Sigmoid colon (tissue), 7 donors: ENCODE measurements around the gene FAM237A. TPM values are rescaled to one million over a fixed set of nuclear protein-coding genes. Genes with fewer than 3 reads are reported as not detected.

Experiments
- DNase-seq: peaks from one replicate; pipeline ENCODE4 v3.0.0-alpha.2; 2019
- H3K27ac ChIP-seq, 4 donors: fragments of 200-600 bp; sonication (generic); one replicate each; pipeline ENCODE4 v1.5.1; 2016 to 2019; ENCODE audit warnings: mild to moderate bottlenecking in 1 of 4
- H3K27me3 ChIP-seq, 3 donors: fragments of 200-600 bp; sonication (generic); one replicate each; pipeline ENCODE4 v1.5.1; 2019; ENCODE audit warnings: mild to moderate bottlenecking in 1 of 3
- H3K36me3 ChIP-seq, 4 donors: fragments of 200-600 bp; sonication (generic); one replicate each; pipeline ENCODE4 v1.5.1; 2016 to 2019
- H3K4me1 ChIP-seq, 4 donors: fragments of 200-600 bp; sonication (generic); one replicate each; pipeline ENCODE4 v1.5.1; 2017 to 2019
- H3K4me3 ChIP-seq, 4 donors: fragments of 200-600 bp; sonication (generic); one replicate each; pipeline ENCODE4 v1.5.1; 2017 to 2019; ENCODE audit warnings: mild to moderate bottlenecking in 2 of 4, moderate library complexity in 1 of 4
- H3K9me3 ChIP-seq, 4 donors: fragments of 200-600 bp in 3 of 4; sonication (generic) in 3 of 4; one replicate each; pipeline versions ENCODE4 v1.5.1 to v1.6.1; 2013 to 2019
- CTCF ChIP-seq, 4 experiments: fragments of 450-650 bp in 3 of 4; fragments of 200-600 bp in 1 of 4; IDR thresholded peaks; one replicate each; pipeline ENCODE4 v1.5.1; 2016 to 2019; ENCODE audit warnings: antibody characterized with exemption in 4 of 4, mild to moderate bottlenecking in 3 of 4, moderate library complexity in 2 of 4
- EP300 ChIP-seq, 4 donors: sonication (generic); formaldehyde crosslinking; IDR thresholded peaks; one replicate each; pipeline ENCODE4 v1.6.1; 2017; ENCODE audit warnings: antibody characterized with exemption in 4 of 4
- POLR2A ChIP-seq, 2 donors: fragments of 450-650 bp; IDR thresholded peaks; one replicate each; pipeline ENCODE4 v1.6.1; 2016; ENCODE audit warnings: antibody characterized with exemption in 2 of 2, mild to moderate bottlenecking in 2 of 2, moderate library complexity in 2 of 2
- POLR2AphosphoS5 ChIP-seq, 4 donors: sonication (generic); formaldehyde crosslinking; IDR thresholded peaks; one replicate each; pipeline ENCODE4 v1.6.1; 2017; ENCODE audit warnings: antibody characterized with exemption in 4 of 4
- WGBS, 2 donors: extraction: QIAGEN DNeasy Blood & Tissue Kit; methylation state at CpG; one replicate each; pipeline ENCODE4 v1.1.7; 2013; 5-methylcytosine and 5-hydroxymethylcytosine counted together
- intact Hi-C: fragments of 100-400 bp; cut with DNase I; formaldehyde crosslinking; loops from one replicate; pipeline ENCODE4 v1.15.1; 2023
- polyA plus RNA-seq, 3 donors: library from polyadenylated mRNA; stranded (reverse); fragments of 200-250 nt; gene quantifications; one replicate each; pipeline ENCODE4 v1.2.3, GENCODE V29; 2013
- total RNA-seq, 4 donors: library from RNA; depleted of rRNA; stranded (reverse); fragments of >200 nt; gene quantifications; one replicate each; pipeline ENCODE4 v1.1.0, GENCODE V29; 2016
- donor health status: healthy with polysubstance abuse.
- donor health status: Bipolar disorder and iron deficiency.
- donor health status: healthy.

Gene FAM237A
- total RNA-seq (not detected), polyA plus RNA-seq (not detected)

GRCh38 chr2:206642075-206643025 lies at the start of gene FAM237A:
Gene FAM237A, plus strand, starts transcription at chr2:206642487. Its CDS starts 1,750 bp downstream, at chr2:206644237.
- Histone ChIP-seq H3K27me3 (peaks cover 7 to 30% (median 16%) of the 10 kb centered on the region in 3 donors), H3K36me3 (no peaks in the 10 kb centered on the region), H3K27ac (no peak within 1 kb of the TSS), H3K9me3 (no peaks in the 10 kb centered on the region), H3K4me1 (no peaks in the 10 kb centered on the region), H3K4me3 (no peak within 1 kb of the TSS)
- intact Hi-C loops = no loop called here
- DNase-seq = no peak
- TF ChIP-seq EP300 (IDR thresholded peaks at IDR 0.05) (no peak), POLR2A (IDR thresholded peaks at IDR 0.05) (no peak), POLR2AphosphoS5 (IDR thresholded peaks at IDR 0.05) (no peak), CTCF (IDR thresholded peaks at IDR 0.05) (no peak)
- WGBS, 2 donors = 12 to 29% methylated on average over 56 of the region's 56 CpGs

- no peak for TF ChIP-seq CTCF (IDR thresholded peaks at IDR 0.05)
- no peak for TF ChIP-seq POLR2AphosphoS5 (IDR thresholded peaks at IDR 0.05)
- no peak for TF ChIP-seq POLR2A (IDR thresholded peaks at IDR 0.05)
- TF ChIP-seq EP300 (IDR thresholded peaks at IDR 0.05) = no peak
- DNase-seq = no peak
- no peaks in the 10 kb centered on the region for H3K36me3 ChIP-seq
- H3K4me1 ChIP-seq = no peaks in the 10 kb centered on the region
- H3K4me3 ChIP-seq = no peak overlapping the region
- intact Hi-C loops = no loop called here
- no peak overlapping the region for H3K27ac ChIP-seq
- H3K27me3 ChIP-seq = no peaks in the 10 kb centered on the region
- WGBS, 2 donors = 93 to 95% methylated on average over 3 of the region's 3 CpGs
- H3K9me3 ChIP-seq = no peaks in the 10 kb centered on the region
Observed at GRCh38 chr2:206597717-206598218, 44.5 kb upstream of the FAM237A start.

- H3K4me1 ChIP-seq = no peaks in the 10 kb centered on the region
- H3K27me3 ChIP-seq = no peaks in the 10 kb centered on the region
- no peak overlapping the region for H3K4me3 ChIP-seq
- 75% methylated on average over 3 of the region's 3 CpGs for WGBS, 2 donors
- no peak for TF ChIP-seq EP300 (IDR thresholded peaks at IDR 0.05)
- DNase-seq = no peak
- intact Hi-C loops = no loop called here
- H3K27ac ChIP-seq = no peak overlapping the region
- H3K9me3 ChIP-seq = no peaks in the 10 kb centered on the region
- H3K36me3 ChIP-seq = no peaks in the 10 kb centered on the region
Observed at GRCh38 chr2:206603243-206603642, 39.0 kb upstream of the FAM237A start.

GRCh38 chr2:206610451-206610850 lies 31.8 kb upstream of the FAM237A start:
- no peak overlapping the region for H3K27ac ChIP-seq
- H3K4me3 ChIP-seq = no peak overlapping the region
- intact Hi-C loops = no loop called here
- 84 to 86% methylated on average over 1 of the region's 1 CpG for WGBS, 2 donors
- no peaks in the 10 kb centered on the region for H3K27me3 ChIP-seq
- DNase-seq = no peak
- no peaks in the 10 kb centered on the region for H3K36me3 ChIP-seq
- TF ChIP-seq EP300 (IDR thresholded peaks at IDR 0.05) = no peak
- TF ChIP-seq CTCF (IDR thresholded peaks at IDR 0.05) = no peak
- TF ChIP-seq POLR2A (IDR thresholded peaks at IDR 0.05) = no peak
- TF ChIP-seq POLR2AphosphoS5 (IDR thresholded peaks at IDR 0.05) = no peak
- no peaks in the 10 kb centered on the region for H3K9me3 ChIP-seq
- no peaks in the 10 kb centered on the region for H3K4me1 ChIP-seq

GRCh38 chr2:206611191-206611590 lies 31.1 kb upstream of the FAM237A start:
- no peaks in the 10 kb centered on the region for H3K4me1 ChIP-seq

More at GRCh38 chr2:206611191-206611590, 31.1 kb upstream of the FAM237A start:
- no peaks in the 10 kb centered on the region for H3K27me3 ChIP-seq
- H3K36me3 ChIP-seq = no peaks in the 10 kb centered on the region
- no peak overlapping the region for H3K27ac ChIP-seq
- H3K9me3 ChIP-seq = no peaks in the 10 kb centered on the region
- TF ChIP-seq CTCF (IDR thresholded peaks at IDR 0.05) = no peak
- no peak for TF ChIP-seq EP300 (IDR thresholded peaks at IDR 0.05)
- TF ChIP-seq POLR2A (IDR thresholded peaks at IDR 0.05) = no peak
- TF ChIP-seq POLR2AphosphoS5 (IDR thresholded peaks at IDR 0.05) = no peak
- WGBS, 2 donors = 95 to 96% methylated on average over 6 of the region's 6 CpGs
- intact Hi-C loops = no loop called here
- DNase-seq = no peak
- H3K4me3 ChIP-seq = no peak overlapping the region
